ENCODE measurements around the gene TOMM40. TPM values are rescaled to one million over a fixed set of nuclear protein-coding genes. Genes with fewer than 3 reads are reported as not detected.
A peak's percentile ranks its signal among the peaks of the same experiment; 100 is the strongest.
"Not testable (repeated sequence)": the region's sequence is repeated elsewhere in the genome, so short reads cannot be mapped to it uniquely, and the experiment has no call there.

Gene TOMM40
- total RNA-seq, 1 donor from 2014 or later = 107 TPM

- Mint-ChIP-seq H3K9me3 (ENCODE audit: unreplicated experiment) (peaks cover 1% of the 10 kb centered on the region), H3K36me3 (ENCODE audit: low read depth, unreplicated experiment) (peaks cover 33% of the 10 kb centered on the region), H3K27me3 (ENCODE audit: low read depth, unreplicated experiment) (no peaks in the 10 kb centered on the region), H3K4me3 (ENCODE audit: unreplicated experiment) (no peak overlapping the region), H3K4me1 (ENCODE audit: low read depth, unreplicated experiment) (peaks cover 24% of the 10 kb centered on the region), H3K27ac (ENCODE audit: unreplicated experiment) (no peak overlapping the region)
- H3K9ac ChIP-seq (ENCODE audit: low read length) = no peak overlapping the region
- no peak overlapping the region for H2AFZ ChIP-seq (ENCODE audit: low read depth, low read length)
- peaks cover 16% of the 10 kb centered on the region for H3K79me2 ChIP-seq (ENCODE audit: insufficient read depth, low read length)
- H3K36me3 ChIP-seq (ENCODE audit: insufficient read depth, low read length) = peaks cover 12% of the 10 kb centered on the region
- TF ChIP-seq, protein P1, sequence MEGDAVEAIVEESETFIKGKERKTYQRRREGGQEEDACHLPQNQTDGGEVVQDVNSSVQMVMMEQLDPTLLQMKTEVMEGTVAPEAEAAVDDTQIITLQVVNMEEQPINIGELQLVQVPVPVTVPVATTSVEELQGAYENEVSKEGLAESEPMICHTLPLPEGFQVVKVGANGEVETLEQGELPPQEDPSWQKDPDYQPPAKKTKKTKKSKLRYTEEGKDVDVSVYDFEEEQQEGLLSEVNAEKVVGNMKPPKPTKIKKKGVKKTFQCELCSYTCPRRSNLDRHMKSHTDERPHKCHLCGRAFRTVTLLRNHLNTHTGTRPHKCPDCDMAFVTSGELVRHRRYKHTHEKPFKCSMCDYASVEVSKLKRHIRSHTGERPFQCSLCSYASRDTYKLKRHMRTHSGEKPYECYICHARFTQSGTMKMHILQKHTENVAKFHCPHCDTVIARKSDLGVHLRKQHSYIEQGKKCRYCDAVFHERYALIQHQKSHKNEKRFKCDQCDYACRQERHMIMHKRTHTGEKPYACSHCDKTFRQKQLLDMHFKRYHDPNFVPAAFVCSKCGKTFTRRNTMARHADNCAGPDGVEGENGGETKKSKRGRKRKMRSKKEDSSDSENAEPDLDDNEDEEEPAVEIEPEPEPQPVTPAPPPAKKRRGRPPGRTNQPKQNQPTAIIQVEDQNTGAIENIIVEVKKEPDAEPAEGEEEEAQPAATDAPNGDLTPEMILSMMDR (IDR thresholded peaks at IDR 0.05; ENCODE audit: insufficient read depth, low read depth, low read length) = no peak
- TF ChIP-seq EZH2 (IDR thresholded peaks at IDR 0.05; ENCODE audit: insufficient read depth, low read length) = no peak
- FAIRE-seq (no peak), DNase-seq (ENCODE audit: low read depth) (no peak)
- no peaks in the 10 kb centered on the region for H3K9me3 ChIP-seq (ENCODE audit: insufficient read depth, low read depth, low read length)
- no peaks in the 10 kb centered on the region for H3K27me3 ChIP-seq (ENCODE audit: insufficient read depth, low read length)
- H3K4me3 ChIP-seq (ENCODE audit: insufficient read depth, low read depth, low read length) = no peak overlapping the region
- no peak overlapping the region for H3K4me2 ChIP-seq (ENCODE audit: low read length)
- peaks cover 24% of the 10 kb centered on the region for H3K4me1 ChIP-seq (ENCODE audit: insufficient read depth, low read length)
- H4K20me1 ChIP-seq (ENCODE audit: insufficient read depth, low read length) = peaks cover 11% of the 10 kb centered on the region
- no peak overlapping the region for H3K27ac ChIP-seq (ENCODE audit: low read depth, low read length)
These were observed 3.4 kb upstream of the TOMM40 start for GRCh38 chr19:44887648-44888047.

DNA sequence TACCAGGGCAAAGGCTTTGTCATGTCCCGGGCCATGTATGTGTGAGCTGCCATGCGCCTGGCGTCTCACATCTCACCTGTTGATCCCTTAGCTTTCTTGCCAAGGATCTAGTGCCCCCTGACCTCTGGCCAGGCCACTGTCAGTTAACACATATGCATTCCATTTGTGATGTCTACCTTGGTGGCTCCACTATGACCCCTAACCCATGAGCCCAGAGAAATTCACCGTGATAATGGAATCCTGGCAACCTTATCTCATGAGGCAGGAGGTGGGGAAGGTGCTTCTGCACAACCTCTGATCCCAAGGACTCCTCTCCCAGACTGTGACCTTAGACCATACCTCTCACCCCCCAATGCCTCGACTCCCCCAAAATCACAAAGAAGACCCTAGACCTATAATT is 2.7 kb upstream of the TOMM40 start:
- Mint-ChIP-seq H3K4me1 (ENCODE audit: low read depth, unreplicated experiment) (peaks cover 25% of the 10 kb centered on the region), H3K36me3 (ENCODE audit: low read depth, unreplicated experiment) (peaks cover 34% of the 10 kb centered on the region)
- peaks cover 28% of the 10 kb centered on the region for H3K4me1 ChIP-seq (ENCODE audit: insufficient read depth, low read length)
- peaks cover 23% of the 10 kb centered on the region for H3K79me2 ChIP-seq (ENCODE audit: insufficient read depth, low read length)
- not testable (repeated sequence) for H3K27me3 Mint-ChIP-seq (ENCODE audit: low read depth, unreplicated experiment); H3K27me3 ChIP-seq (ENCODE audit: insufficient read depth, low read length); H3K9me3 ChIP-seq (ENCODE audit: insufficient read depth, low read depth, low read length); H3K4me3 Mint-ChIP-seq (ENCODE audit: unreplicated experiment); H3K4me3 ChIP-seq (ENCODE audit: insufficient read depth, low read depth, low read length); H3K9ac ChIP-seq (ENCODE audit: low read length); H3K4me2 ChIP-seq (ENCODE audit: low read length); DNase-seq (ENCODE audit: low read depth); H3K9me3 Mint-ChIP-seq (ENCODE audit: unreplicated experiment); H2AFZ ChIP-seq (ENCODE audit: low read depth, low read length); H3K27ac ChIP-seq (ENCODE audit: low read depth, low read length); FAIRE-seq; H3K27ac Mint-ChIP-seq (ENCODE audit: unreplicated experiment)
- peaks cover 16% of the 10 kb centered on the region for H3K36me3 ChIP-seq (ENCODE audit: insufficient read depth, low read length)
- peaks cover 17% of the 10 kb centered on the region for H4K20me1 ChIP-seq (ENCODE audit: insufficient read depth, low read length)

- Histone ChIP-seq H2AFZ (ENCODE audit: low read depth, low read length) (peak overlapping the region; percentile 75), H3K79me2 (ENCODE audit: insufficient read depth, low read length) (peaks cover 36% of the 10 kb centered on the region), H3K9me3 (ENCODE audit: insufficient read depth, low read depth, low read length) (no peaks in the 10 kb centered on the region), H3K4me1 (ENCODE audit: insufficient read depth, low read length) (peaks cover 23% of the 10 kb centered on the region), H3K9ac (ENCODE audit: low read length) (peak overlapping the region; percentile 74), H3K27me3 (ENCODE audit: insufficient read depth, low read length) (no peaks in the 10 kb centered on the region), H3K27ac (ENCODE audit: low read depth, low read length) (peak overlapping the region; percentile 91), H3K36me3 (ENCODE audit: insufficient read depth, low read length) (peaks cover 22% of the 10 kb centered on the region), H4K20me1 (ENCODE audit: insufficient read depth, low read length) (peaks cover 26% of the 10 kb centered on the region), H3K4me2 (ENCODE audit: low read length) (peak overlapping the region; percentile 86), H3K4me3 (ENCODE audit: insufficient read depth, low read depth, low read length) (peak overlapping the region; percentile 57)
- H3K27ac Mint-ChIP-seq (ENCODE audit: unreplicated experiment) = peak overlapping the region; percentile 84
- DNase-seq (ENCODE audit: low read depth) (no peak), FAIRE-seq (no peak)
- no peaks in the 10 kb centered on the region for H3K27me3 Mint-ChIP-seq (ENCODE audit: low read depth, unreplicated experiment)
- peak overlapping the region; percentile 72 for H3K4me3 Mint-ChIP-seq (ENCODE audit: unreplicated experiment)
- H3K36me3 Mint-ChIP-seq (ENCODE audit: low read depth, unreplicated experiment) = peaks cover 28% of the 10 kb centered on the region
- H3K4me1 Mint-ChIP-seq (ENCODE audit: low read depth, unreplicated experiment) = peaks cover 24% of the 10 kb centered on the region
- TF ChIP-seq, protein P1 (IDR thresholded peaks at IDR 0.05; ENCODE audit: insufficient read depth, low read depth, low read length) = no peak
- no peak for TF ChIP-seq EZH2 (IDR thresholded peaks at IDR 0.05; ENCODE audit: insufficient read depth, low read length)
- H3K9me3 Mint-ChIP-seq (ENCODE audit: unreplicated experiment) = no peaks in the 10 kb centered on the region
These were observed 1.2 kb upstream of the TOMM40 start for GRCh38 chr19:44889830-44890365.

Data from astrocyte (in vitro differentiated cells and primary cell).